ES-I3 (cell line): ENCODE data around the gene ODF4.

Source experiments
- H3K36me3 ChIP-seq: 2 replicates; pipeline ENCODE4 v1.6.1; 2013; ENCODE audit warnings: mild to moderate bottlenecking, low read length, control low read depth, moderate library complexity; ENCODE audit not compliant: insufficient read depth
- H3K4me1 ChIP-seq: 2 replicates; pipeline ENCODE4 v1.6.1; 2013; ENCODE audit warnings: mild to moderate bottlenecking, control low read depth, low read length; ENCODE audit not compliant: insufficient read depth
- H3K9ac ChIP-seq: 2 replicates; pipeline ENCODE4 v1.6.1; 2013; ENCODE audit warnings: low read depth, mild to moderate bottlenecking, low read length, moderate library complexity
- H3K9me3 ChIP-seq: 2 replicates; pipeline ENCODE4 v1.6.1; 2013; ENCODE audit warnings: mild to moderate bottlenecking, low read length, moderate library complexity; ENCODE audit not compliant: control insufficient read depth, insufficient read depth

ODF4 gene

GRCh38 chr17:8339540-8339939 lies at the start of gene ODF4:
Gene ODF4, plus strand, starts transcription at chr17:8339840. Its CDS starts 212 bp downstream, at chr17:8340052.
- Histone ChIP-seq H3K4me1 (peaks cover 18% of the 10 kb centered on the region), H3K36me3 (no peaks in the 10 kb centered on the region), H3K9ac (no peak within 1 kb of the TSS), H3K9me3 (no peaks in the 10 kb centered on the region)

- H3K9me3 ChIP-seq = no peaks in the 10 kb centered on the region
- peaks cover 14% of the 10 kb centered on the region for H3K4me1 ChIP-seq
- no peaks in the 10 kb centered on the region for H3K36me3 ChIP-seq
- no peak overlapping the region for H3K9ac ChIP-seq
Observed at GRCh38 chr17:8290043-8290442, 49.6 kb upstream of the ODF4 start.

GRCh38 chr17:8292639-8293395 lies 46.8 kb upstream of the ODF4 start:
- no peaks in the 10 kb centered on the region for H3K9me3 ChIP-seq
- peaks cover 14% of the 10 kb centered on the region for H3K4me1 ChIP-seq
- no peak overlapping the region for H3K9ac ChIP-seq
- no peaks in the 10 kb centered on the region for H3K36me3 ChIP-seq

- peak overlapping the region; percentile 75; the same call in 1 of the 2 replicates for H3K9ac ChIP-seq
- no peaks in the 10 kb centered on the region for H3K36me3 ChIP-seq
- peaks cover 14% of the 10 kb centered on the region for H3K4me1 ChIP-seq
- H3K9me3 ChIP-seq = no peaks in the 10 kb centered on the region
Observed at GRCh38 chr17:8294361-8294760, 45.3 kb upstream of the ODF4 start.

- peaks cover 14% of the 10 kb centered on the region for H3K4me1 ChIP-seq
- H3K9ac ChIP-seq = peak overlapping the region; percentile 75
- H3K36me3 ChIP-seq = no peaks in the 10 kb centered on the region
- H3K9me3 ChIP-seq = no peaks in the 10 kb centered on the region
Observed at GRCh38 chr17:8294814-8295316, 44.8 kb upstream of the ODF4 start.

- H3K9me3 ChIP-seq = no peaks in the 10 kb centered on the region
- H3K9ac ChIP-seq = no peak overlapping the region
Observed at GRCh38 chr17:8300226-8300625, 39.4 kb upstream of the ODF4 start.

GRCh38 chr17:8300627-8301242 lies 38.9 kb upstream of the ODF4 start:
- Histone ChIP-seq H3K36me3 (no peaks in the 10 kb centered on the region), H3K4me1 (no peaks in the 10 kb centered on the region), H3K9ac (no peak overlapping the region), H3K9me3 (no peaks in the 10 kb centered on the region)

More at GRCh38 chr17:8300226-8300625, 39.4 kb upstream of the ODF4 start:
- H3K36me3 ChIP-seq = no peaks in the 10 kb centered on the region
- H3K4me1 ChIP-seq = no peaks in the 10 kb centered on the region

- Histone ChIP-seq H3K4me1 (peaks cover 15% of the 10 kb centered on the region; the same call in 1 of the 2 replicates), H3K9ac (no peak overlapping the region; the same call in 1 of the 2 replicates), H3K36me3 (no peaks in the 10 kb centered on the region)
Observed at GRCh38 chr17:8310601-8311123, 29.0 kb upstream of the ODF4 start.

GRCh38 chr17:8311131-8311790 lies 28.4 kb upstream of the ODF4 start:
- H3K36me3 ChIP-seq = no peaks in the 10 kb centered on the region
- H3K9ac ChIP-seq = no peak overlapping the region; the same call in 1 of the 2 replicates
- H3K9me3 ChIP-seq = no peaks in the 10 kb centered on the region

More at GRCh38 chr17:8310601-8311123, 29.0 kb upstream of the ODF4 start:
- no peaks in the 10 kb centered on the region for H3K9me3 ChIP-seq

GRCh38 chr17:8312251-8312650 lies 27.4 kb upstream of the ODF4 start:
- H3K9ac ChIP-seq = no peak overlapping the region
- H3K4me1 ChIP-seq = peaks cover 19% of the 10 kb centered on the region; the same call in 1 of the 2 replicates
- H3K9me3 ChIP-seq = no peaks in the 10 kb centered on the region
- no peaks in the 10 kb centered on the region for H3K36me3 ChIP-seq

More at GRCh38 chr17:8311131-8311790, 28.4 kb upstream of the ODF4 start:
- H3K4me1 ChIP-seq = peaks cover 18% of the 10 kb centered on the region; the same call in 1 of the 2 replicates

GRCh38 chr17:8312726-8313600 lies 26.7 kb upstream of the ODF4 start:
- Histone ChIP-seq H3K36me3 (no peaks in the 10 kb centered on the region), H3K9ac (no peak overlapping the region), H3K9me3 (no peaks in the 10 kb centered on the region), H3K4me1 (peaks cover 19% of the 10 kb centered on the region; the same call in 1 of the 2 replicates)

GRCh38 chr17:8314797-8315763 lies 24.6 kb upstream of the ODF4 start:
- peak overlapping the region; percentile 62 for H3K9ac ChIP-seq
- peaks cover 16% of the 10 kb centered on the region; the same call in 1 of the 2 replicates for H3K4me1 ChIP-seq
- no peaks in the 10 kb centered on the region for H3K9me3 ChIP-seq
- H3K36me3 ChIP-seq = no peaks in the 10 kb centered on the region
